H1 (cell line): Measurements from ENCODE around the gene CCBE1.

Source experiments
- BRCA1 ChIP-seq: IDR thresholded peaks from 2 replicates; pipeline ENCODE4 v1.6.1; 2012; ENCODE audit warnings: low read depth, low read length, improper control_type of control experiment
- CTCF ChIP-seq, 3 experiments: IDR thresholded peaks; 1 replicate in 2 of 3; 2 replicates in 1 of 3; pipeline versions ENCODE4 v1.5.1 to v1.6.1; 2011; ENCODE audit warnings: low read length in 3 of 3, mild to moderate bottlenecking in 3 of 3, inconsistent platforms in 2 of 3, low read depth in 1 of 3, moderate library complexity in 1 of 3; ENCODE audit not compliant: insufficient read depth in 1 of 3; ENCODE audit errors: control extremely low read depth in 1 of 3
- EP300 ChIP-seq, 2 experiments: IDR thresholded peaks; 1 replicate in 1 of 2; 2 replicates in 1 of 2; pipeline ENCODE4 v1.6.1; 2011 to 2012; ENCODE audit warnings: low read depth in 2 of 2, low read length in 2 of 2, mild to moderate bottlenecking in 2 of 2, borderline replicate concordance in 1 of 2, inconsistent platforms in 1 of 2, moderate library complexity in 1 of 2
- EZH2 ChIP-seq: fragments of 200-600 bp; sonication (generic); IDR thresholded peaks from 2 replicates; pipeline ENCODE4 v1.7.1; 2012; ENCODE audit warnings: low read depth, mild to moderate bottlenecking, moderate library complexity, low read length, inconsistent platforms; ENCODE audit not compliant: severe bottlenecking
- GABPA ChIP-seq: IDR thresholded peaks from 2 replicates; pipeline ENCODE4 v1.6.1; 2011; ENCODE audit warnings: mild to moderate bottlenecking, low read length, moderate library complexity, borderline replicate concordance; ENCODE audit not compliant: insufficient read depth
- KDM1A ChIP-seq: fragments of 200-600, 300-600 bp; sonication (generic); IDR thresholded peaks from 2 replicates; pipeline ENCODE4 v1.7.1; 2016; ENCODE audit warnings: mild to moderate bottlenecking, low read length, borderline replicate concordance
- POLR2A ChIP-seq, 2 experiments: IDR thresholded peaks; 1 replicate in 1 of 2; 2 replicates in 1 of 2; pipeline ENCODE4 v1.6.1; 2011; ENCODE audit warnings: low read depth in 2 of 2, low read length in 2 of 2, mild to moderate bottlenecking in 2 of 2; ENCODE audit errors: control extremely low read depth in 1 of 2
- RAD21 ChIP-seq, 2 experiments: IDR thresholded peaks in 1 of 2; conservative IDR thresholded peaks in 1 of 2; 2 replicates each; pipeline ENCODE4 v1.6.1; 2011; ENCODE audit warnings: low read depth in 2 of 2, low read length in 2 of 2, improper control_type of control experiment in 1 of 2, inconsistent platforms in 1 of 2, mild to moderate bottlenecking in 1 of 2, moderate library complexity in 1 of 2
- YY1 ChIP-seq: IDR thresholded peaks from 2 replicates; pipeline ENCODE4 v1.6.1; 2011; ENCODE audit warnings: low read depth, mild to moderate bottlenecking, low read length

- TF ChIP-seq KDM1A (no peak), CTCF (IDR thresholded peaks at IDR 0.05; ENCODE audit: control extremely low read depth in 1 of 3, insufficient read depth in 1 of 3, low read depth in 1 of 3, low read length in 3 of 3) (no peak), GABPA (no peak), EP300 (IDR thresholded peaks at IDR 0.05; ENCODE audit: borderline replicate concordance in 1 of 2, low read depth in 2 of 2, low read length in 2 of 2) (no peak), BRCA1 (no peak), EZH2 (no peak), POLR2A (IDR thresholded peaks at IDR 0.05; ENCODE audit: control extremely low read depth in 1 of 2, low read depth in 2 of 2, low read length in 2 of 2) (no peak), RAD21 (IDR thresholded peaks at IDR 0.05 in 1 of 2, conservative IDR thresholded peaks at IDR 0.05 in 1 of 2; ENCODE audit: low read depth in 2 of 2, low read length in 2 of 2) (no peak), YY1 (no peak)
These were observed 7.9 kb upstream of the CCBE1 start for GRCh38 chr18:59705145-59705544.
